Measurements from ENCODE around the gene MACROD1. TPM values are rescaled to one million over a fixed set of nuclear protein-coding genes. Genes with fewer than 3 reads are reported as not detected.

Gene MACROD1
- total and polyA plus RNA-seq, 8 donors = 13.5 to 25.1 (median 20.3) TPM

DNA sequence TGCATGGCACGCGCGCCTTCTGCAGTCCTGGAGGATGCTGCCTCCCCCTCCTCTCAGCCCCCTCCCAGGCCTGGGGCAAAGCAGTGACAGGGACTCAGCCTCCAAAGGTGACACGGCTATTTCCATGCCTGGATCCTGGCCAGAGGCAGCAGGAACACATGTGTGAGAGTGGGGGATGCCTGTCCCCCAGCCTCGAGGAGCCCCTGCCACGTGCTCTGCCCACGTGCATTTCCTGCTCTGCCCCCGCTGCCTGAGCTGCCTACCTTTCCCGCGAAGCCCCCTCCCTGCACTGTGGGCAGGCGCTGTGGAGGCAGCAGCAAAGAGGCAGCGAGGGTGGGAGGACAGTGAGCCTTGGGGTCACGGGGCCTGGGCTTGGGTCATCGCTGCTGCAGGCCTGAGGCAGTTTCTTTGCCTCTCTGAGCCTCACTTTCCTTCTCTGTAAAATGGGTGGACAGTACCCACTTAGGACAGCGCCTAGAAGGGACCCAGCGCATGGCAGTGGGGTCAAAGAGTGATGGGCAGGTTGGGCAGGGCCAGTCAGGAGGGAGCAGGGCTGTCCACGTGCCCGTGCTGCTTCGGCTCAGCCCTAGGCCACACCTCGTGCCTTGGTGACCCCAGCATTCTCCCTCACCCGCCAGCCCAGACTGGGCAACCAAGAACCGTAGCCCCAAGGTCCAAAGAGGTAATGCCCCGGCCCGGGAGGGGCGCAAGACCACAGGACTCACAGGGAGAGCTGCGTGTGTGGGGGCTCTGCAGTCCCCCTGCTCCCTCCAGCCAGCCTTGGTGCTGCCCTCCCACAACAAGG lies 81.6 kb downstream of the MACROD1 start:
- intact Hi-C loops (cut with DNase I) = no loop called here
- TF ChIP-seq, protein P1, sequence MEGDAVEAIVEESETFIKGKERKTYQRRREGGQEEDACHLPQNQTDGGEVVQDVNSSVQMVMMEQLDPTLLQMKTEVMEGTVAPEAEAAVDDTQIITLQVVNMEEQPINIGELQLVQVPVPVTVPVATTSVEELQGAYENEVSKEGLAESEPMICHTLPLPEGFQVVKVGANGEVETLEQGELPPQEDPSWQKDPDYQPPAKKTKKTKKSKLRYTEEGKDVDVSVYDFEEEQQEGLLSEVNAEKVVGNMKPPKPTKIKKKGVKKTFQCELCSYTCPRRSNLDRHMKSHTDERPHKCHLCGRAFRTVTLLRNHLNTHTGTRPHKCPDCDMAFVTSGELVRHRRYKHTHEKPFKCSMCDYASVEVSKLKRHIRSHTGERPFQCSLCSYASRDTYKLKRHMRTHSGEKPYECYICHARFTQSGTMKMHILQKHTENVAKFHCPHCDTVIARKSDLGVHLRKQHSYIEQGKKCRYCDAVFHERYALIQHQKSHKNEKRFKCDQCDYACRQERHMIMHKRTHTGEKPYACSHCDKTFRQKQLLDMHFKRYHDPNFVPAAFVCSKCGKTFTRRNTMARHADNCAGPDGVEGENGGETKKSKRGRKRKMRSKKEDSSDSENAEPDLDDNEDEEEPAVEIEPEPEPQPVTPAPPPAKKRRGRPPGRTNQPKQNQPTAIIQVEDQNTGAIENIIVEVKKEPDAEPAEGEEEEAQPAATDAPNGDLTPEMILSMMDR (IDR thresholded peaks at IDR 0.05) = no peak
- H3K4me3 ChIP-seq = no peak overlapping the region
- ATAC-seq = no peak
- H3K36me3 ChIP-seq = no peaks in the 10 kb centered on the region
- H3K27me3 ChIP-seq = no peaks in the 10 kb centered on the region
- H3K9me3 ChIP-seq = no peaks in the 10 kb centered on the region
- no peaks in the 10 kb centered on the region for H3K4me1 ChIP-seq
- DNase-seq = no peak
- H3K27ac ChIP-seq = no peak overlapping the region

DNA sequence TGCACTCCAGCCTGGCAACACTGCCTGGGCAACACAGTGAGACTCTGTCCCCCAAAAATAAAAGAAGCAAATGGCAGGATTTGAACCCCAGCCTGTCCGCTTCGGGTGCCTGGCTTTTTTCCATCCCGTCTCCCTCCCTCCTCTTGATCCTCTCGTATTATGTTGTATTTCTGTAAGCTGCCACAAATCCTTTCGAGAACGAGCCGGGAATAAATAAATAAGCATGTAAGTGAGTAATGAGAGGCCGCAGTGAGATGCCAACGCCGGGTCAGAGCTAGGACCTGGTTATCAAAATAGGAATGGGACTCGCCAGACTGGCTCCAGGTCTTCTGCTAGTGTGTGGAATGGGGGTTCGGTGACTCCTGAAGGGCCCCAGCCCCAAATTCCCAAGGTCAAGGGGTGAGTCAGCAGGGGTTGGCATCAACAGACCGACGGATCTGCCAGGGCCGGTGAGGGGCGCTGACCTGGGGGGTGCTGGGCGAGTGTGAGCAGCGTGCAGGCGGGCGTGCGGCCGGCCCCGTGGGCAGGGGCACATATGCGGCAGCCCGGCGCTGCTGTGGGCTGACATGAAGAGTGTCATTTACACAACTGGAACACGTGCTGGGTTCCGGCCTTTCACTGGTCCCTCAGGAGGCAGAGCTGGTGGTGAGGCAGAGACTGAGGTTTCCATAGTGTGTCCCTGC lies 82.4 kb downstream of the MACROD1 start:
- H3K36me3 ChIP-seq = no peaks in the 10 kb centered on the region
- no peak for ATAC-seq
- H3K4me3 ChIP-seq = no peak overlapping the region
- H3K27ac ChIP-seq = no peak overlapping the region
- DNase-seq = no peak
- H3K9me3 ChIP-seq = no peaks in the 10 kb centered on the region
- intact Hi-C loops (cut with DNase I) = no loop called here
- H3K4me1 ChIP-seq = no peaks in the 10 kb centered on the region
- H3K27me3 ChIP-seq = no peaks in the 10 kb centered on the region
- TF ChIP-seq, protein P1 (IDR thresholded peaks at IDR 0.05) = no peak

GRCh38 chr11:64081745-64082442 lies 84.0 kb downstream of the MACROD1 start:
- no peaks in the 10 kb centered on the region for H3K36me3 ChIP-seq
- no peaks in the 10 kb centered on the region for H3K27me3 ChIP-seq
- H3K4me3 ChIP-seq = no peak overlapping the region
- no peaks in the 10 kb centered on the region for H3K9me3 ChIP-seq
- peak; percentile 24 for ATAC-seq
- intact Hi-C loops (cut with DNase I) = no loop called here
- TF ChIP-seq, protein P1 (IDR thresholded peaks at IDR 0.05) = no peak
- no peak for DNase-seq
- no peak overlapping the region for H3K27ac ChIP-seq
- no peaks in the 10 kb centered on the region for H3K4me1 ChIP-seq

DNA sequence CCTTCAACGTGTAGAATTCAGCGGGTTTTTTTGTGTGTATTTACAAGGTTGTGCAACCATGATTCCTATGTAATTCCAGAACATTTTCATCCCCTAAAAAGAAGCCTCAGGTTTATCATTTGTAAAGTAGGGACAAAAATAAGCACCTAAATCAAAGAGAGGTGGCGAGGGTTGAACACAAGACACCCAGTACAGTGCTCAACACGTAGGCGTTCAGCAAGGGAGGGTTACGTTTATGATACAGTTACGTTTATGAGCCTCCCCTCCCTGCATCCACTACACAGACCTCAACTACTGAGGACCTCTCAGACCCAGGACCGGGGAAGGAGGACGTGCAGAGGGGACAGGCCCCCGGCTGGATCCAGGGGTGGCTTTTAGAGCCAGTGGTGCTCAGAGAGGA lies 85.5 kb downstream of the MACROD1 start:
- no peaks in the 10 kb centered on the region for H3K36me3 ChIP-seq
- TF ChIP-seq, protein P1 (IDR thresholded peaks at IDR 0.05) = no peak
- no peaks in the 10 kb centered on the region for H3K27me3 ChIP-seq
- DNase-seq (no peak), ATAC-seq (no peak)
- H3K4me1 ChIP-seq = no peaks in the 10 kb centered on the region
- no peak overlapping the region for H3K27ac ChIP-seq
- no peak overlapping the region for H3K4me3 ChIP-seq
- intact Hi-C loops (cut with DNase I) = no loop called here
- no peaks in the 10 kb centered on the region for H3K9me3 ChIP-seq

- intact Hi-C loops (cut with DNase I) = no loop called here
- no peaks in the 10 kb centered on the region for H3K27me3 ChIP-seq
- no peak for ATAC-seq
- H3K27ac ChIP-seq = no peak overlapping the region
- TF ChIP-seq, protein P1 (IDR thresholded peaks at IDR 0.05) = no peak
- DNase-seq = no peak
- H3K4me1 ChIP-seq = peaks cover 0 to 6% of the 10 kb centered on the region in 2 donors
- no peaks in the 10 kb centered on the region for H3K36me3 ChIP-seq
- H3K9me3 ChIP-seq = no peaks in the 10 kb centered on the region
- H3K4me3 ChIP-seq = no peak overlapping the region
Measured at GRCh38 chr11:64078905-64079304, 87.0 kb downstream of the MACROD1 start.
